Measurements from ENCODE around the gene LRP4. TPM values are rescaled to one million over a fixed set of nuclear protein-coding genes. Genes with fewer than 3 reads are reported as not detected.

Gene LRP4
- total RNA-seq, 1 experiment from 2014 or later: 0.87 TPM

DNA sequence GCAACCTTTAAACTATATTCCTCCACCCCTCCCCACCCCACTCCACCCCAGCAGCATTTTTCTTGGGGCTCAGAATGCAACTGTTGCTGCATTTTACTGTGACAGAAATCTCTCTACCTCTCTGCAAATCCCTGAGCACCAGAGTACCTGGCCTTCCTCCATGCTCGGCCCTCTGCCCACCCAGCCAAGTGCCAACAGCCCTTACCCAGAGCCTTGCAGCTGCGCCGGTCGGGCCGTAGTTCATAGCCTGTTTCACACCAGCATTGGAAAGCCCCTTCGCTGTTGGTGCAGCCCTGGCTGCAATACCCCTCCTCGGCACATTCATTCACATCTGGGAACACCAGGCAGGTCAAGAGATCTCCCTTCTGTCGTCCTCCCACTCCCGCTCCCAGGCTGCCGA lies 23.4 kb downstream of the LRP4 start:
- no peaks in the 10 kb centered on the region for H3F3A ChIP-seq (ENCODE audit: low read length, unreplicated experiment)
- no peak for ATAC-seq
- no peaks in the 10 kb centered on the region for H3K36me3 ChIP-seq (ENCODE audit: low read depth, low read length)
- H3K9ac ChIP-seq (ENCODE audit: low read length): no peak overlapping the region
- H3K27me3 ChIP-seq (ENCODE audit: low read length): no peaks in the 10 kb centered on the region
- DNase-seq: no peak
- CTCF ChIA-PET: no interaction called here
- no peaks in the 10 kb centered on the region for H3K79me2 ChIP-seq (ENCODE audit: low read length)
- H3K27ac ChIP-seq (ENCODE audit: low read length): no peak overlapping the region
- no peaks in the 10 kb centered on the region for H4K20me1 ChIP-seq (ENCODE audit: low read length)
- peaks cover 8% of the 10 kb centered on the region for H3K4me1 ChIP-seq (ENCODE audit: insufficient read depth, low read length)
- H2AFZ ChIP-seq (ENCODE audit: low read length): no peak overlapping the region
- POLR2A ChIA-PET (ENCODE audit: unreplicated experiment): interaction anchor here (0.6 kb wide), 1 partner anchor 32 kb away, joined by 3 read pairs; no protein-coding TSS in a partner anchor
- H3K4me3 ChIP-seq (ENCODE audit: low read length): no peak overlapping the region
- intact Hi-C loops (cut with micrococcal nuclease): no loop called here
- no TSS peak for BruUV-seq (replicated peaks)
- H3K9me2 ChIP-seq (replicated peaks; ENCODE audit: low read length): no peaks in the 10 kb centered on the region
- H3K9me3 ChIP-seq (ENCODE audit: low read length): no peaks in the 10 kb centered on the region
- H3K4me2 ChIP-seq (ENCODE audit: low read length): no peak overlapping the region
- TF ChIP-seq, protein P1, sequence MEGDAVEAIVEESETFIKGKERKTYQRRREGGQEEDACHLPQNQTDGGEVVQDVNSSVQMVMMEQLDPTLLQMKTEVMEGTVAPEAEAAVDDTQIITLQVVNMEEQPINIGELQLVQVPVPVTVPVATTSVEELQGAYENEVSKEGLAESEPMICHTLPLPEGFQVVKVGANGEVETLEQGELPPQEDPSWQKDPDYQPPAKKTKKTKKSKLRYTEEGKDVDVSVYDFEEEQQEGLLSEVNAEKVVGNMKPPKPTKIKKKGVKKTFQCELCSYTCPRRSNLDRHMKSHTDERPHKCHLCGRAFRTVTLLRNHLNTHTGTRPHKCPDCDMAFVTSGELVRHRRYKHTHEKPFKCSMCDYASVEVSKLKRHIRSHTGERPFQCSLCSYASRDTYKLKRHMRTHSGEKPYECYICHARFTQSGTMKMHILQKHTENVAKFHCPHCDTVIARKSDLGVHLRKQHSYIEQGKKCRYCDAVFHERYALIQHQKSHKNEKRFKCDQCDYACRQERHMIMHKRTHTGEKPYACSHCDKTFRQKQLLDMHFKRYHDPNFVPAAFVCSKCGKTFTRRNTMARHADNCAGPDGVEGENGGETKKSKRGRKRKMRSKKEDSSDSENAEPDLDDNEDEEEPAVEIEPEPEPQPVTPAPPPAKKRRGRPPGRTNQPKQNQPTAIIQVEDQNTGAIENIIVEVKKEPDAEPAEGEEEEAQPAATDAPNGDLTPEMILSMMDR (conservative IDR thresholded peaks at IDR 0.05; ENCODE audit: low read depth, low read length): no peak
- no peak for TF ChIP-seq EZH2phosphoT487 (IDR thresholded peaks at IDR 0.05; ENCODE audit: borderline replicate concordance, low read length)

DNA sequence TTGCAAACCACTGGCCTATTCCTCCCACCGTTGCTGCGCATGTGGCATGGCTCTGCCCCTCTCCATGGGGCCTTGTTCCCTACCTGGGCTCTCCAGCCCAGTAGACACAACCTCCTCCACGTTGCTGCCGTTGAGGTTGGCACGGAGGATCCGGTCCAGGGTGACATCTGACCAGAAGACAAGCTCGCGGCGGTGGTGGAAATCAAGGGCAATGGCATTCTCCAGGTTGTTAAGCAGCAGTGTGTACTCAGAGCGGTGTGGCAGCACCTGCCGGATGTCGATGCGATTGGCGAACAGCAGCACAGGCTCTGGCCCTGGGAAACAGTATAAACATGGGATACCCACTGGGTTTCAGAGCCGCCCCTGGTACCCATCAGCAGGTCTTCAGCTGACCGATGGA lies 23.8 kb downstream of the LRP4 start:
- Histone ChIP-seq H3K9ac (ENCODE audit: low read length) (no peak overlapping the region), H3F3A (ENCODE audit: low read length, unreplicated experiment) (no peaks in the 10 kb centered on the region), H3K79me2 (ENCODE audit: low read length) (no peaks in the 10 kb centered on the region), H3K4me2 (ENCODE audit: low read length) (no peak overlapping the region), H3K27me3 (ENCODE audit: low read length) (no peaks in the 10 kb centered on the region), H3K4me1 (ENCODE audit: insufficient read depth, low read length) (peaks cover 8% of the 10 kb centered on the region), H2AFZ (ENCODE audit: low read length) (no peak overlapping the region), H3K9me2 (replicated peaks; ENCODE audit: low read length) (no peaks in the 10 kb centered on the region), H4K20me1 (ENCODE audit: low read length) (no peaks in the 10 kb centered on the region), H3K9me3 (ENCODE audit: low read length) (no peaks in the 10 kb centered on the region), H3K4me3 (ENCODE audit: low read length) (no peak overlapping the region), H3K27ac (ENCODE audit: low read length) (no peak overlapping the region), H3K36me3 (ENCODE audit: low read depth, low read length) (no peaks in the 10 kb centered on the region)
- TF ChIP-seq EZH2phosphoT487 (IDR thresholded peaks at IDR 0.05; ENCODE audit: borderline replicate concordance, low read length) (no peak), EZH2 (IDR thresholded peaks at IDR 0.05; ENCODE audit: low read length, unreplicated experiment) (no peak)
- TF ChIP-seq, protein P1 (conservative IDR thresholded peaks at IDR 0.05; ENCODE audit: low read depth, low read length): no peak
- ChIA-PET POLR2A (ENCODE audit: unreplicated experiment) (interaction anchor here (0.6 kb wide), 1 partner anchor 31 kb away, joined by 3 read pairs; no protein-coding TSS in a partner anchor), CTCF (no interaction called here)
- ATAC-seq: no peak
- no peak for DNase-seq
- no TSS peak for BruUV-seq (replicated peaks)
- intact Hi-C loops (cut with micrococcal nuclease): no loop called here

DNA sequence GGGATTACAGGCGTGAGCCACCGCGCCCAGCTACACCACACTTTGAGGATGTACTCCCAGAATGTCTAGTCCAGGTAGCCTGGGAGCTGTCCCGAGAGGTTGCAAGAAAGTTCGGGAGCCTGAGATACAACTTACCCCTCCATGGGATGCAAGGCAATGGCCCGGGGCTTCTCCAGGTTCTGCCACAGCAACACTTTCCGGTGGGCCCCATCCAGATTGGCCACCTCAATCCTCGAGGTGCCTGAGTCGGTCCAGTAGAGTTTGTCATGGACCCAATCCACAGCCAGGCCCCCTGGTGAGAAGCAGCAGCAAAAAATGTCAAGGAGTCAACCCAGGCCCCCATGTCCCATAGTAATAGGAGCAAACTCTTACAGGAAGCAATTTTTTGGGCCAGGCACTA lies 25.5 kb downstream of the LRP4 start:
- H2AFZ ChIP-seq (ENCODE audit: low read length): no peak overlapping the region

More for the DNA sequence above, 25.5 kb downstream of the LRP4 start:
- DNase-seq (no peak), ATAC-seq (no peak)
- H3K9me2 ChIP-seq (replicated peaks; ENCODE audit: low read length): no peaks in the 10 kb centered on the region
- TF ChIP-seq, protein P1 (conservative IDR thresholded peaks at IDR 0.05; ENCODE audit: low read depth, low read length): no peak
- TF ChIP-seq EZH2phosphoT487 (IDR thresholded peaks at IDR 0.05; ENCODE audit: borderline replicate concordance, low read length) (no peak), EZH2 (IDR thresholded peaks at IDR 0.05; ENCODE audit: low read length, unreplicated experiment) (no peak)
- no peak overlapping the region for H3K27ac ChIP-seq (ENCODE audit: low read length)
- no peak overlapping the region for H3K9ac ChIP-seq (ENCODE audit: low read length)
- POLR2A ChIA-PET (ENCODE audit: unreplicated experiment): no interaction called here
- H3K9me3 ChIP-seq (ENCODE audit: low read length): no peaks in the 10 kb centered on the region
- H3K4me1 ChIP-seq (ENCODE audit: insufficient read depth, low read length): no peaks in the 10 kb centered on the region
- no peak overlapping the region for H3K4me3 ChIP-seq (ENCODE audit: low read length)
- H4K20me1 ChIP-seq (ENCODE audit: low read length): no peaks in the 10 kb centered on the region
- H3F3A ChIP-seq (ENCODE audit: low read length, unreplicated experiment): no peaks in the 10 kb centered on the region
- CTCF ChIA-PET: no interaction called here
- BruUV-seq (replicated peaks): no TSS peak
- H3K79me2 ChIP-seq (ENCODE audit: low read length): no peaks in the 10 kb centered on the region
- intact Hi-C loops (cut with micrococcal nuclease): no loop called here
- H3K36me3 ChIP-seq (ENCODE audit: low read depth, low read length): no peaks in the 10 kb centered on the region
- H3K27me3 ChIP-seq (ENCODE audit: low read length): no peaks in the 10 kb centered on the region
- no peak overlapping the region for H3K4me2 ChIP-seq (ENCODE audit: low read length)

Measured in PC-3 (cell line).